Left cardiac atrium (tissue), 4 donors: Measurements from ENCODE around the gene SVEP1. TPM values are rescaled to one million over a fixed set of nuclear protein-coding genes. Genes with fewer than 3 reads are reported as not detected.
"Not testable (repeated sequence)": the region's sequence is repeated elsewhere in the genome, so short reads cannot be mapped to it uniquely, and the experiment has no call there.

Experiments
- ATAC-seq, 2 donors: fragments of 200-7000 bp; cut with Tn5 transposase; one replicate each; pipeline ENCODE4 v1.9.1; 2020; ENCODE audit warnings: mild to moderate bottlenecking in 2 of 2, moderate library complexity in 2 of 2
- DNase-seq: peaks from one replicate; pipeline ENCODE4 v3.0.0-alpha.2; 2020
- intact Hi-C, 2 donors: fragments of 100-400 bp; cut with DNase I; formaldehyde crosslinking; loops; one replicate each; pipeline versions ENCODE4 v1.14.1 to v1.15.1; 2022 to 2023
- long read RNA-seq: library from polyadenylated mRNA; unstranded; transcript quantifications from one replicate; pipeline ENCODE4 v2.0.0, GENCODE V29; 2021
- total RNA-seq, 2 donors: library from RNA; stranded (reverse); fragmentation: NEBNext Ultra II Directional; extraction: Animal tissue kit (Norgen Biotek cat#: 25700); gene quantifications; one replicate each; pipeline ENCODE4 v1.2.1, GENCODE V29; 2021
- donor health status: DM: no; HTN: yes; CAD: no.
- donor health status: DM: no; HTN: yes; CAD: no; lungs with severe emphysema.
- donor health status: DM: yes; HTN: yes; CAD: no.
- donor health status: Dilated cardiomyopathy.

Gene SVEP1
- 10 to 100 TPM; 18.6 to 20.8 TPM for total RNA-seq
- long read RNA-seq, partial matches to known transcripts, result 2 of 2 reads
- long read RNA-seq, other reads (novel, unspliced or antisense), result 0 of 2 reads

- intact Hi-C loops, result no loop called here
- ATAC-seq, result peak; percentile 73 to 83
- DNase-seq, result peak; percentile 65
These were observed at the start of gene SVEP1 for GRCh38 chr9:110579034-110579861. Gene SVEP1, minus strand, starts transcription at chr9:110579741. Its CDS starts 198 bp downstream, at chr9:110579543.

- peak in 1 of 2 donors; percentile 60 for ATAC-seq
- intact Hi-C loops, result no loop called here
- no peak for DNase-seq
These were observed 46.7 kb upstream of the SVEP1 start for GRCh38 chr9:110626101-110626829.

GRCh38 chr9:110623462-110624025 lies 44.0 kb upstream of the SVEP1 start:
- intact Hi-C loops, result loop anchor here in 1 of 2 donors (5.0 kb wide), 2 partner anchors 171 to 436 kb away; no protein-coding TSS in a partner anchor
- ATAC-seq, result peak in 1 of 2 donors; percentile 24
- DNase-seq, result no peak

GRCh38 chr9:110622368-110622767 lies 42.8 kb upstream of the SVEP1 start:
- intact Hi-C loops, result loop anchor here in 1 of 2 donors (5.0 kb wide), 2 partner anchors 170 to 435 kb away; no protein-coding TSS in a partner anchor
- ATAC-seq, result no peak
- no peak for DNase-seq

GRCh38 chr9:110620726-110621125 lies 41.2 kb upstream of the SVEP1 start:
- DNase-seq, result no peak
- intact Hi-C loops, result loop anchor here in 1 of 2 donors (5.0 kb wide), 2 partner anchors 168 to 433 kb away; no protein-coding TSS in a partner anchor

GRCh38 chr9:110619831-110620230 lies 40.3 kb upstream of the SVEP1 start:
- intact Hi-C loops, result loop anchor here in 1 of 2 donors (5.0 kb wide), 2 partner anchors 168 to 433 kb away; no protein-coding TSS in a partner anchor
- DNase-seq, result no peak
- no peak for ATAC-seq

More at GRCh38 chr9:110620726-110621125, 41.2 kb upstream of the SVEP1 start:
- no peak for ATAC-seq

- no peak for DNase-seq
- intact Hi-C loops, result no loop called here
- ATAC-seq, result no peak
These were observed 36.0 kb upstream of the SVEP1 start for GRCh38 chr9:110615498-110615897.

GRCh38 chr9:110614576-110614975 lies 35.0 kb upstream of the SVEP1 start:
- intact Hi-C loops, DNase-seq, ATAC-seq: not testable (repeated sequence)

GRCh38 chr9:110606179-110606790 lies 26.7 kb upstream of the SVEP1 start:
- intact Hi-C loops, result no loop called here
- DNase-seq (no peak), ATAC-seq (no peak)

- intact Hi-C loops, result no loop called here
- no peak for DNase-seq
- no peak for ATAC-seq
These were observed 26.0 kb upstream of the SVEP1 start for GRCh38 chr9:110605565-110605964.

GRCh38 chr9:110604171-110604601 lies 24.6 kb upstream of the SVEP1 start:
- no peak for ATAC-seq
- DNase-seq, result no peak
- intact Hi-C loops, result no loop called here

GRCh38 chr9:110602281-110602680 lies 22.7 kb upstream of the SVEP1 start:
- intact Hi-C loops, result no loop called here
- DNase-seq, result no peak
- ATAC-seq, result no peak

- ATAC-seq (no peak), DNase-seq (no peak)
- intact Hi-C loops, result no loop called here
These were observed 21.6 kb upstream of the SVEP1 start for GRCh38 chr9:110601098-110601497.

- intact Hi-C loops, result no loop called here
- no peak for ATAC-seq
- DNase-seq, result no peak
These were observed 19.9 kb upstream of the SVEP1 start for GRCh38 chr9:110599468-110599867.

- ATAC-seq (no peak), DNase-seq (no peak)
- intact Hi-C loops, result no loop called here
These were observed 12.7 kb upstream of the SVEP1 start for GRCh38 chr9:110592044-110592830.

- intact Hi-C loops, result no loop called here
- ATAC-seq (no peak), DNase-seq (no peak)
These were observed 12.0 kb upstream of the SVEP1 start for GRCh38 chr9:110591526-110591925.

GRCh38 chr9:110590816-110591215 lies 11.3 kb upstream of the SVEP1 start:
- no peak for DNase-seq
- ATAC-seq, result no peak
- intact Hi-C loops, result no loop called here

GRCh38 chr9:110588296-110588695 lies 8.8 kb upstream of the SVEP1 start:
- intact Hi-C loops, result no loop called here
- no peak for DNase-seq
- ATAC-seq, result no peak
